Measurements from ENCODE around the gene ZCWPW1. TPM values are rescaled to one million over a fixed set of nuclear protein-coding genes. Genes with fewer than 3 reads are reported as not detected.
"Not testable (repeated sequence)": the region's sequence is repeated elsewhere in the genome, so short reads cannot be mapped to it uniquely, and the experiment has no call there.

The ZCWPW1 gene
- total RNA-seq, 1 experiment from 2014 or later = 4.1 TPM

- DNase-seq = no peak
- BruUV-seq (replicated peaks) = no TSS peak
- intact Hi-C loops (cut with micrococcal nuclease; ENCODE audit: unreplicated experiment) = no loop called here
- H3K4me1 Mint-ChIP-seq (ENCODE audit: low read depth, unreplicated experiment) = no peaks in the 10 kb centered on the region
- H3K9me3 Mint-ChIP-seq (ENCODE audit: low read depth, unreplicated experiment) = no peaks in the 10 kb centered on the region
- no peak within 1 kb of the TSS for H3K27ac Mint-ChIP-seq (ENCODE audit: unreplicated experiment)
- CTCF ChIA-PET = no interaction called here
- H3K4me3 Mint-ChIP-seq (ENCODE audit: low read depth, unreplicated experiment) = no peak within 1 kb of the TSS
- H3K27me3 Mint-ChIP-seq (ENCODE audit: unreplicated experiment) = no peaks in the 10 kb centered on the region
- peaks cover 13% of the 10 kb centered on the region for H3K36me3 Mint-ChIP-seq (ENCODE audit: insufficient read depth, unreplicated experiment)
- TF ChIP-seq, protein P1, sequence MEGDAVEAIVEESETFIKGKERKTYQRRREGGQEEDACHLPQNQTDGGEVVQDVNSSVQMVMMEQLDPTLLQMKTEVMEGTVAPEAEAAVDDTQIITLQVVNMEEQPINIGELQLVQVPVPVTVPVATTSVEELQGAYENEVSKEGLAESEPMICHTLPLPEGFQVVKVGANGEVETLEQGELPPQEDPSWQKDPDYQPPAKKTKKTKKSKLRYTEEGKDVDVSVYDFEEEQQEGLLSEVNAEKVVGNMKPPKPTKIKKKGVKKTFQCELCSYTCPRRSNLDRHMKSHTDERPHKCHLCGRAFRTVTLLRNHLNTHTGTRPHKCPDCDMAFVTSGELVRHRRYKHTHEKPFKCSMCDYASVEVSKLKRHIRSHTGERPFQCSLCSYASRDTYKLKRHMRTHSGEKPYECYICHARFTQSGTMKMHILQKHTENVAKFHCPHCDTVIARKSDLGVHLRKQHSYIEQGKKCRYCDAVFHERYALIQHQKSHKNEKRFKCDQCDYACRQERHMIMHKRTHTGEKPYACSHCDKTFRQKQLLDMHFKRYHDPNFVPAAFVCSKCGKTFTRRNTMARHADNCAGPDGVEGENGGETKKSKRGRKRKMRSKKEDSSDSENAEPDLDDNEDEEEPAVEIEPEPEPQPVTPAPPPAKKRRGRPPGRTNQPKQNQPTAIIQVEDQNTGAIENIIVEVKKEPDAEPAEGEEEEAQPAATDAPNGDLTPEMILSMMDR (IDR thresholded peaks at IDR 0.05; ENCODE audit: unreplicated experiment) = no peak
Measured at GRCh38 chr7:100464210-100464660, 35.7 kb upstream of the ZCWPW1 start, which contains the start of gene SPACDR. Gene SPACDR, minus strand, starts transcription at chr7:100464260. Its CDS starts 235 bp downstream, at chr7:100464025.

DNA sequence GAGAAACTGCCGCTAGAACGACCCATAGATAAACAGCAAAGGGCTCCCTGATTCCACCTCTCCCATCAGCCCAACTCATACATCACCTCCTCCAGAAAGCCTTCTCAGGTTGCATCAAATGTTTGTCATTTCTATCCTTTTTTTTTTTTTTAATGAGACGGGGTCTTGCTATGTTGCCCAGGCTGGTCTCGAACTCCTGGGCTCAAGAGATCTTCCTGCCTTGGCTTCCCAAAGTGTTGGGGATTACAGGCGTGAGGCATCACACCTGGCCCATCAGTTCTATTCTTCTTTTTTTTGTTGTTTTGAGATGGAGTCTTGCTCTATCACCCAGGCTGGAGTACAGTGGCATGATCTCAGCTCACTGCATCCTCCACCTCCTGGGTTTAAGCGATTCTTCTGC, 28.5 kb upstream of the ZCWPW1 start:
- intact Hi-C loops (cut with micrococcal nuclease; ENCODE audit: unreplicated experiment) = no loop called here
- TF ChIP-seq, protein P1 (IDR thresholded peaks at IDR 0.05; ENCODE audit: unreplicated experiment) = no peak
- H3K27ac Mint-ChIP-seq (ENCODE audit: unreplicated experiment) = no peak overlapping the region
- H3K4me1 Mint-ChIP-seq (ENCODE audit: low read depth, unreplicated experiment) = no peaks in the 10 kb centered on the region
- H3K4me3 Mint-ChIP-seq (ENCODE audit: low read depth, unreplicated experiment) = no peak overlapping the region
- no peak for DNase-seq
- no peaks in the 10 kb centered on the region for H3K9me3 Mint-ChIP-seq (ENCODE audit: low read depth, unreplicated experiment)
- no peaks in the 10 kb centered on the region for H3K27me3 Mint-ChIP-seq (ENCODE audit: unreplicated experiment)
- no peaks in the 10 kb centered on the region for H3K36me3 Mint-ChIP-seq (ENCODE audit: insufficient read depth, unreplicated experiment)
- CTCF ChIA-PET = interaction anchor here (0.9 kb wide), 1 partner anchor 63 kb away, joined by 5 read pairs; no protein-coding TSS in a partner anchor
- no TSS peak for BruUV-seq (replicated peaks)

DNA sequence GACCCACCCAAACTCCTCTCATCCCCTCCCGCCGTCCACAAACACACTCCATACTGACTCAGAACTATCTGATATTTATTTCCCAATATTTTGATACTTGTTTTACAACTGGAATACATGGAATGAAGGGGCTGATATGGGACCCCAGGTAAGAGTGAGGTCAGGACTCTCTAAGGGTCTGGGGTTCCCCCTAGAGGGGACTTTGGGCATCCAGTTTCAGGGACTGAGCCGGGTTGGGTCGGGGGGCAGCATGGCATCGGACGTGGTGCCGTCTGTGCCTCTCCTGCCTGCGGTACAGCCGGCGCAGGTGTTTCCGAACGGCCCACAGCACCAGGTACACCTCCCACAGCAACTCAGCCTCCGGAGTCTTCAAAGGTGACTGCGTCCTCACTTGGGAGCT, 28.1 kb upstream of the ZCWPW1 start:
- DNase-seq = no peak
- TF ChIP-seq, protein P1 (IDR thresholded peaks at IDR 0.05; ENCODE audit: unreplicated experiment) = no peak
- no peaks in the 10 kb centered on the region for H3K36me3 Mint-ChIP-seq (ENCODE audit: insufficient read depth, unreplicated experiment)
- H3K27ac Mint-ChIP-seq (ENCODE audit: unreplicated experiment) = no peak overlapping the region
- CTCF ChIA-PET = interaction anchor here (0.9 kb wide), 1 partner anchor 64 kb away, joined by 5 read pairs; no protein-coding TSS in a partner anchor
- BruUV-seq (replicated peaks) = no TSS peak
- no peaks in the 10 kb centered on the region for H3K9me3 Mint-ChIP-seq (ENCODE audit: low read depth, unreplicated experiment)
- no peaks in the 10 kb centered on the region for H3K27me3 Mint-ChIP-seq (ENCODE audit: unreplicated experiment)
- no peaks in the 10 kb centered on the region for H3K4me1 Mint-ChIP-seq (ENCODE audit: low read depth, unreplicated experiment)
- H3K4me3 Mint-ChIP-seq (ENCODE audit: low read depth, unreplicated experiment) = no peak overlapping the region
- intact Hi-C loops (cut with micrococcal nuclease; ENCODE audit: unreplicated experiment) = no loop called here

DNA sequence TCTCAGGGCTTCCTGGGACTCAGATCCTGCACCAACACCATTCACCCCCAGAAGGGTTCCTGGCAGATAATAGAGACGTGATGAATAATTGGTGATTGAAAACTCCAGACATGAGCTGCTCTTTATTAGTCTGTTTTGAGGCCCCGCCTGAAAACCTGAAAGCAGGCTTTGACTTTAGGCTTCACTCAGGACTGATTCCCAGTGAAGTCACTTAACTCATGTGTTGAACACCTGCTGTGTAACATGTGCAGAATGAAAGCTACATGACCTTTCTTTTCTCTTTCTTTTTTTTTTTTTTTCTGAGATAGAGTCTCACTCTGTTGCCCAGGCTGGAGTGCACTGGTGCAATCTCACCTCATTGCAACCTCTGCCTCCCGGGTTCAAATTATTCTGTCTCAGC, 26.7 kb upstream of the ZCWPW1 start:
- intact Hi-C loops (cut with micrococcal nuclease; ENCODE audit: unreplicated experiment) = no loop called here
- TF ChIP-seq, protein P1 (IDR thresholded peaks at IDR 0.05; ENCODE audit: unreplicated experiment) = no peak
- H3K4me3 Mint-ChIP-seq (ENCODE audit: low read depth, unreplicated experiment) = no peak overlapping the region
- no peaks in the 10 kb centered on the region for H3K4me1 Mint-ChIP-seq (ENCODE audit: low read depth, unreplicated experiment)
- peaks cover 9% of the 10 kb centered on the region for H3K36me3 Mint-ChIP-seq (ENCODE audit: insufficient read depth, unreplicated experiment)
- no peak for DNase-seq
- H3K9me3 Mint-ChIP-seq (ENCODE audit: low read depth, unreplicated experiment) = no peaks in the 10 kb centered on the region
- no peak overlapping the region for H3K27ac Mint-ChIP-seq (ENCODE audit: unreplicated experiment)
- CTCF ChIA-PET = interaction anchor here (0.6 to 1.1 kb wide), 2 partner anchors 114 to 939 kb away, joined by 3 to 6 read pairs; no protein-coding TSS in a partner anchor
- no TSS peak for BruUV-seq (replicated peaks)
- no peaks in the 10 kb centered on the region for H3K27me3 Mint-ChIP-seq (ENCODE audit: unreplicated experiment)

- H3K27ac Mint-ChIP-seq (ENCODE audit: unreplicated experiment); intact Hi-C loops (cut with micrococcal nuclease; ENCODE audit: unreplicated experiment); H3K4me1 Mint-ChIP-seq (ENCODE audit: low read depth, unreplicated experiment); H3K36me3 Mint-ChIP-seq (ENCODE audit: insufficient read depth, unreplicated experiment); DNase-seq; BruUV-seq (replicated peaks); H3K9me3 Mint-ChIP-seq (ENCODE audit: low read depth, unreplicated experiment); H3K27me3 Mint-ChIP-seq (ENCODE audit: unreplicated experiment); H3K4me3 Mint-ChIP-seq (ENCODE audit: low read depth, unreplicated experiment): not testable (repeated sequence)
- CTCF ChIA-PET = interaction anchor here (0.6 kb wide), 1 partner anchor 181 kb away, joined by 3 read pairs; no protein-coding TSS in a partner anchor
Measured at GRCh38 chr7:100453854-100454253, 25.4 kb upstream of the ZCWPW1 start.
